ENCODE measurements around the gene NKD2.
"Not testable (repeated sequence)": the region's sequence is repeated elsewhere in the genome, so short reads cannot be mapped to it uniquely, and the experiment has no call there.

NKD2 gene

DNA sequence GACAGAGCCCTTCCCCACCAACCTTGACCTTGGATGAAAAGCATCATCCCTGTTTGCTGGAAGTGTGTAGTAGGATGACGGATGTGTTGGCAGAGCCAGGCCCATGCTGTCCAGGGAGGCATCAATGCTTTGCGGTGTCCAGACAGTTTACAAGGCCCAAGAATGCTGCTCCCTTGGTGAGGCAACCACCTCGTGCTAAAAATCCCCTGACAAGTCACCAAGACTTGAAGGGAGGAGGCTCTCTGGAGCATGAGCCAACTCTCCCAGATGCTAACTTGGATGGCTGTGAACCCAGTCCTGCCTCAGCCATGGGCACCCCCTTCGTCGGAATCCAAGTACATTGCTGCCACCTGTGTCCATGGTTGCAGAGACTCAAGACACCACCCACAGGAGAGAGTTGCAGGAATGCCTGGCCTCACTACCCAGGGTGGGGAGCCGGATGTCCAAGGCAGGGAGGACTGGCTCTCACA lies 9.5 kb upstream of the NKD2 start:
- in situ Hi-C loops (cut with HindIII; ENCODE audit: low pct_ligation_motif_present, low sequenced_read_pairs): no loop called here
- Histone ChIP-seq H3K36me3 (replicated peaks) (no peaks in the 10 kb centered on the region), H3K27ac (no peak overlapping the region), H3K27me3 (replicated peaks) (peaks cover 24% of the 10 kb centered on the region), H3K4me3 (ENCODE audit: low read depth, low read length) (no peak overlapping the region)
- DNase-seq: no peak
- TF ChIP-seq, protein P1, sequence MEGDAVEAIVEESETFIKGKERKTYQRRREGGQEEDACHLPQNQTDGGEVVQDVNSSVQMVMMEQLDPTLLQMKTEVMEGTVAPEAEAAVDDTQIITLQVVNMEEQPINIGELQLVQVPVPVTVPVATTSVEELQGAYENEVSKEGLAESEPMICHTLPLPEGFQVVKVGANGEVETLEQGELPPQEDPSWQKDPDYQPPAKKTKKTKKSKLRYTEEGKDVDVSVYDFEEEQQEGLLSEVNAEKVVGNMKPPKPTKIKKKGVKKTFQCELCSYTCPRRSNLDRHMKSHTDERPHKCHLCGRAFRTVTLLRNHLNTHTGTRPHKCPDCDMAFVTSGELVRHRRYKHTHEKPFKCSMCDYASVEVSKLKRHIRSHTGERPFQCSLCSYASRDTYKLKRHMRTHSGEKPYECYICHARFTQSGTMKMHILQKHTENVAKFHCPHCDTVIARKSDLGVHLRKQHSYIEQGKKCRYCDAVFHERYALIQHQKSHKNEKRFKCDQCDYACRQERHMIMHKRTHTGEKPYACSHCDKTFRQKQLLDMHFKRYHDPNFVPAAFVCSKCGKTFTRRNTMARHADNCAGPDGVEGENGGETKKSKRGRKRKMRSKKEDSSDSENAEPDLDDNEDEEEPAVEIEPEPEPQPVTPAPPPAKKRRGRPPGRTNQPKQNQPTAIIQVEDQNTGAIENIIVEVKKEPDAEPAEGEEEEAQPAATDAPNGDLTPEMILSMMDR (IDR thresholded peaks at IDR 0.05; ENCODE audit: low read depth, low read length, missing control alignments): no peak

DNA sequence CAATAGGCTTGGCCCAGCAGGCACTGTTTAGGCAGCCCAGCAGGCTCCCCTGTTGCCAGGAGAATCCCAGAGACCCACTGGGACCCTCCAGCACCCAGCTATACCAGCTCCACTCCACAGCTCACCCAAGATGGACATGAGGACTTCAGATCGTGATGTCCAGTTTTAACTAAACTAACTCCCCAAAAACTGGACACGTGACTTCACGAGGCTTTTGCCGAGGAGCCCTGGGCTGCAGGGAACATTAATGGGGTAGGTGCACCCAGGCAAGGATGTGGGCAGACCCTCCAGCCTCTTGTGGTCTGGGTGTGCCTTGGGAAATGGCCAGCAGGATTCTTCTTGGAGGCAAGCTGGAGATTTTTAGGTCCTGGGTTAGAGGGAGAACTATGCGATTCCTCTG lies 8.9 kb upstream of the NKD2 start:
- Histone ChIP-seq H3K27me3 (replicated peaks) (peaks cover 28% of the 10 kb centered on the region), H3K4me3 (ENCODE audit: low read depth, low read length) (no peak overlapping the region), H3K27ac (no peak overlapping the region), H3K36me3 (replicated peaks) (no peaks in the 10 kb centered on the region)
- in situ Hi-C loops (cut with HindIII; ENCODE audit: low pct_ligation_motif_present, low sequenced_read_pairs): no loop called here
- DNase-seq: no peak
- TF ChIP-seq, protein P1 (IDR thresholded peaks at IDR 0.05; ENCODE audit: low read depth, low read length, missing control alignments): no peak

DNA sequence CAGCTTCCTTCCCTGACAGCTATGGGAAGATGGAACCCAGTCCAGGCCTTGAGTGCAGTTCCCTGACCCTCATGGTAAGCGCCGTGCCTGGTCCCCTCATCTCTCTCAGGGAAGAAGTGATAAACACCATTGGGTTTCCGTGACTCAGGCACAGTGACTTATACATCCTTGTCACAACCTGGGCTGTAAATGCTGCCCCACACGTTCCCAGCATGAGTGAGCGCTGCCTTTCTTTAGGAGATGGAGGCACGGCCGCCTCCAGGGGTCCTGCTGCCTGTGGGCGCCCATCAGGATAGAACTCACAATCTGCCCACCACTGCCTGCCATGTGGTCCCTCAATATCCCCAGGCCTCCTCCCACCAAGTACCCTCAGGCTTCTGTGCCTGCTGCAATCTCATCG lies 8.3 kb upstream of the NKD2 start:
- peaks cover 34% of the 10 kb centered on the region for H3K27me3 ChIP-seq (replicated peaks)
- DNase-seq: no peak
- no peak overlapping the region for H3K4me3 ChIP-seq (ENCODE audit: low read depth, low read length)
- in situ Hi-C loops (cut with HindIII; ENCODE audit: low pct_ligation_motif_present, low sequenced_read_pairs): no loop called here
- no peaks in the 10 kb centered on the region for H3K36me3 ChIP-seq (replicated peaks)
- TF ChIP-seq, protein P1 (IDR thresholded peaks at IDR 0.05; ENCODE audit: low read depth, low read length, missing control alignments): no peak
- no peak overlapping the region for H3K27ac ChIP-seq

DNA sequence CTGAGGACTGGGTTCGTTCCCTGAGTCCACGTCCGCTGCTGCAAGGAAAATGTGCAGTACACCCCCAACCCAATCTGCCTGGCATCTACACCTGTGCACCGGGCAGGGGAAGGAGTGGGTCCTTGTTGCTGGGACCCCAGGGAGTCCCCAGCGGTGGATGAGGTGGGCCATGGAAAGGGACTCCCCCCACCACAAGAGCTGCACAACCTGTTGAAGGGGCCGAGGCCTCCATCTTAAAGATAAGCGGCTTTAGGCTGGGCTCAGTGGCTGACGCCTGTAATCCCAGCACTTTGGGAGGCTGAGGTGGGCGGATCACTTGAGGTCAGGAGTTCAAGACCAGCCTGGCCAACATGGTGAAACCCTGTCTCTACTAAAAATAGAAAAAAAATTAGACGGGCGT lies 7.8 kb upstream of the NKD2 start:
- H3K4me3 ChIP-seq (ENCODE audit: low read depth, low read length); H3K27ac ChIP-seq; in situ Hi-C loops (cut with HindIII; ENCODE audit: low pct_ligation_motif_present, low sequenced_read_pairs); DNase-seq; H3K36me3 ChIP-seq (replicated peaks): not testable (repeated sequence)
- H3K27me3 ChIP-seq (replicated peaks): peaks cover 39% of the 10 kb centered on the region

DNA sequence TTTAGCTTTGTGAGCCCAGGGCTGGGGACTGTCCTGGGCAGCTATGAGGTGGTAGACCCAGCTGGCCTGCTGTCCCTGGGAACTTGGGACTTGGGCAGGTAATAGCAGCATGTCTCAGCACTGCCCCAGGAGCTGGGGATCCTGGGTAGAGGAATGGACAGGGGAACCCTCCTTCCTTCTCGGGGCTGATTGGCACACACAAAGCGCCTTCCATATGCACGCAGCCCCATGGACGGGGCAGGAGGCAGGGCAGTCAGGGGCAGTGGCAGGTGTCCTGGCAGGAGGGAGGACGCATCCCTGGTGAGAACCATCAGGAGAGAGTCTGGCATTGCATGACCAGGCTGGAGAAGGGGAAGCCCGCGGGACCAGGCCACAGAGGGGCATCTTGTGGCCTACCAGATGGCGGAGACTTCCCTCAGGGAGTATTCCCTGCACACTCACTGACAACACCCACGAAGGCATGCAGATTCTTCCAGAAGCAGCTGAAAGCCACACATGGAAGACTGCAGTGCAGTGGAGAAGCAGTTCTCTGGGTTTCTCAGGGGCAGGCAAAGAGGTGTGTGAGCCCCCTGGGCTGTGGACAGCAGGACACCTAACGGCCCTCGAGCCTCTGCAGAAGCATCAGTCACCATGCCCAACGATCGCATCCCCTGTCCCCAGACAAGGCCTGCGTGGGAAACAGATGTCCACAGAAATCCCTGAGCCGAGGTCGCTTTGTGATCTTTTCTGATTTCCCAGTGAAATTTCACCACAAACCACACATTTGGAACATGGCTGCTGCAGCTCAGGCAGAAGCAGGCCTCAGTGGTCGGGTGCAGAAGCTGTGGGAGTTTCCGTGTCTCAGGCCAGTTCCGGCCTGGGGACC lies 7.0 kb upstream of the NKD2 start:
- no peak overlapping the region for H3K4me3 ChIP-seq (ENCODE audit: low read depth, low read length)
- no peaks in the 10 kb centered on the region for H3K36me3 ChIP-seq (replicated peaks)
- in situ Hi-C loops (cut with HindIII; ENCODE audit: low pct_ligation_motif_present, low sequenced_read_pairs): no loop called here
- no peak for DNase-seq
- H3K27ac ChIP-seq: no peak overlapping the region
- H3K27me3 ChIP-seq (replicated peaks): peaks cover 47% of the 10 kb centered on the region
- TF ChIP-seq, protein P1 (IDR thresholded peaks at IDR 0.05; ENCODE audit: low read depth, low read length, missing control alignments): no peak

DNA sequence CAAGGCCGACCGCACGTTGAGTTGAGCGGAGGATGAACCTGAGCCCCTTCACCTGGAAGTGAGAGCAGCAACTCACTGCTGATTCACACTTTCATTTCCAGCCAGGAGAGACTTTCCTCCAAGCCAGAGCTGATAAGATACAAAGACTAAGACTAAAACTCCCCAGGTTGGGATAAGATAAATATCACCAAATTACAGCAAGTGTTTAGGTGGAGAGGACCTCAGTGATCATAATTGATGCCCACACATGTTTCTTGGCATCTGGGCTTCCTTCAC lies 6.4 kb upstream of the NKD2 start:
- H3K36me3 ChIP-seq (replicated peaks): no peaks in the 10 kb centered on the region
- peaks cover 51% of the 10 kb centered on the region for H3K27me3 ChIP-seq (replicated peaks)
- TF ChIP-seq, protein P1 (IDR thresholded peaks at IDR 0.05; ENCODE audit: low read depth, low read length, missing control alignments): no peak
- DNase-seq: no peak
- H3K4me3 ChIP-seq (ENCODE audit: low read depth, low read length): no peak overlapping the region
- in situ Hi-C loops (cut with HindIII; ENCODE audit: low pct_ligation_motif_present, low sequenced_read_pairs): no loop called here
- H3K27ac ChIP-seq: no peak overlapping the region
